T47D (cell line): Measurements from ENCODE around the gene DDIT4L.
"Not testable (repeated sequence)": the region's sequence is repeated elsewhere in the genome, so short reads cannot be mapped to it uniquely, and the experiment has no call there.

Experiments
- DNase-seq, 2 experiments: peaks; one replicate each; pipeline versions ENCODE4 v3.0.0 to v3.0.0-alpha.2; 2011 to 2012; ENCODE audit warnings: low read depth in 1 of 2, low spot score in 1 of 2
- JUND ChIP-seq: IDR thresholded peaks from 2 replicates; pipeline ENCODE4 v1.6.1; 2012; ENCODE audit warnings: low read depth
- in situ Hi-C: cut with HindIII; loops from 2 replicates; pipeline ENCODE4 v1.10.0; 2016; ENCODE audit warnings: low sequenced_read_pairs, low pct_unique_long_range_greater_than_20kb

Gene DDIT4L

GRCh38 chr4:100189820-100190642 is at the start of gene DDIT4L:
TSS of gene DDIT4L (minus strand) at chr4:100190468. CDS start at chr4:100189983, 485 bp downstream.
- no peak for TF ChIP-seq JUND
- in situ Hi-C loops = no loop called here
- DNase-seq = no peak

GRCh38 chr4:100240008-100240407 is 49.7 kb upstream of the DDIT4L start:
- DNase-seq = no peak
- TF ChIP-seq JUND = no peak
- in situ Hi-C loops = no loop called here

DNA sequence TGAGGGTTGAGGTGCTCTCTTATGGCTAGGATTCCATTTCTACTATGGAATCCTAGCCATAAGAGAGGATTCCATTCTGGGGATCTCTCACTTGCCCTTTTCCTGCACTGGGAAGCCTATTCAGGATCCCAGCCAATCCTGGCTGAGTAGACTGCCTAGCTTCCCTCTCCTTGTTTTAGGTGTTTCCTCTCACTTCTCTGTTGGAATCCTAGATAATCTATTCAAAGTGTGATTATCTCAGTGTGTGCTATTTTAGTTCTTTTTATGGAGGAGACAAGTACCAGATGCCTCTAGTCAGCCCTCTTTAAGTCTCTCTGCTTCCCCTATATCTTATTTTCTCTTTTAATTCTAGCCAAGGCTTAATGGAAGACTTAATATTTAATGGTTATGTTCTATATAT is 34.5 kb upstream of the DDIT4L start:
- no peak for TF ChIP-seq JUND
- in situ Hi-C loops = no loop called here
- no peak for DNase-seq

GRCh38 chr4:100224160-100224559 is 33.9 kb upstream of the DDIT4L start:
- no peak for TF ChIP-seq JUND
- in situ Hi-C loops = no loop called here
- DNase-seq = no peak

GRCh38 chr4:100208964-100209363 is 18.7 kb upstream of the DDIT4L start:
- TF ChIP-seq JUND = no peak
- in situ Hi-C loops = no loop called here
- no peak for DNase-seq

GRCh38 chr4:100208459-100208858 is 18.2 kb upstream of the DDIT4L start:
- no peak for DNase-seq

GRCh38 chr4:100206850-100207249 is 16.6 kb upstream of the DDIT4L start:
- no peak for TF ChIP-seq JUND
- in situ Hi-C loops = no loop called here
- DNase-seq = no peak

More at GRCh38 chr4:100208459-100208858, 18.2 kb upstream of the DDIT4L start:
- in situ Hi-C loops = no loop called here
- TF ChIP-seq JUND = no peak

- TF ChIP-seq JUND = no peak
Measured at GRCh38 chr4:100198061-100198460, 7.8 kb upstream of the DDIT4L start.

GRCh38 chr4:100196388-100197071 is 6.3 kb upstream of the DDIT4L start:
- in situ Hi-C loops, DNase-seq: not testable (repeated sequence)

More at GRCh38 chr4:100198061-100198460, 7.8 kb upstream of the DDIT4L start:
- in situ Hi-C loops = no loop called here
- no peak for DNase-seq

DNA sequence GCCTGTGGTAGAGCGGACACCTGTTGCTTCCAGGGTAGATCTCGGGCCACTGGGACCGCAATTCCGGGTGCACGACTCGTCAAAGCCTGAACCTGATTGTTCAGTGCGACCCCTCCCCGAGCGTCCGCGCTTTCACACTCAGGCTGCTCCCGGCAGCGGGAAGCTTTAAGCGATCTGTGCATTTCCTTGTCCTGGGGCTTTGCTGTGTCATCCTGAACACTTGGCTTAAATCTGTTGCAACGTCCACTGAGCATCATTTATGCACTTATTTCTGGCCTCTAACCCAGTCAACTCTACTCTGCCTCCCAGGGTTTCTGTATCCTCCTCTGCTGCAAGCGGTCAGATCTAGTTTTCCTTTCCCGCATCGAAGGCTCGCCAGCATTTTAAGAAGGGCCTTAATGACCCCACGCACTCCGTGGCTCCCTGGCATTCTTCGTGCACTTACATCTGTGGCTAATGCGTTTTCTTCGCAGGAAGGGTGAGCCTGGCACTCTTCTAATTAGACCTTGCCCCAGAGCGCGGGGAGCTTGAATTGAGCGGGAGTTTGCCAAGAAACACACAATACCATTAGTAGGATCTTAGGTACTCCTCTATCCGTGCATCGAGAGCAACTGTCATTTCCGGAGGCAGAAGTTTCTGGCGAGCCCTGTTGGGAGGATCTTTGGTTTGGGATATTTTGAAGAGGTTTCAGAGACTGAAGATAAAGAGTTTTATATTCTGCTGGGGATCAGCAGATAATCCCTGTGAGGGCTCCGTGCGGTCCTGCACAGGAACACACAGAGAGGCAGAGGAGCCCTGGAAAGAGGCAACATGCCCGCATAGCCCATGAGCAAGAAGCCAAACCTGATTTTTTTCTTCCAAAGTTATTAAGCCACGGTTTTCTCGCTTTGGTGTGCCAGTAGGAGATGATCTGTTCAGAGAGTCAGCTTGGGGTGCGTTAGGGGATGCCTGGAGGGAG is 654 bp upstream of the DDIT4L start:
- TF ChIP-seq JUND = no peak
- in situ Hi-C loops = no loop called here

GRCh38 chr4:100188829-100189228 is 1.4 kb downstream of the DDIT4L start:
- no peak for DNase-seq

More for the DNA sequence above, 654 bp upstream of the DDIT4L start:
- no peak for DNase-seq

GRCh38 chr4:100187781-100188180 is 2.5 kb downstream of the DDIT4L start:
- in situ Hi-C loops = no loop called here
- no peak for TF ChIP-seq JUND
- no peak for DNase-seq

More at GRCh38 chr4:100188829-100189228, 1.4 kb downstream of the DDIT4L start:
- no peak for TF ChIP-seq JUND
- in situ Hi-C loops = no loop called here

GRCh38 chr4:100184787-100185186 is 5.5 kb downstream of the DDIT4L start:
- DNase-seq = no peak
- in situ Hi-C loops = no loop called here
- no peak for TF ChIP-seq JUND
